Activated CD4-positive, alpha-beta T cell treated with anti-CD3 and anti-CD28 coated beads, Interleukin-2, amount 50 U/mL, for 16 hours (primary cell): Measurements from ENCODE around the gene DSE.
A peak's percentile ranks its signal among the peaks of the same experiment; 100 is the strongest.

Source experiments
- DNase-seq: peaks from one replicate; pipeline ENCODE4 v3.0.0-alpha.2; 2020

DSE gene

DNA sequence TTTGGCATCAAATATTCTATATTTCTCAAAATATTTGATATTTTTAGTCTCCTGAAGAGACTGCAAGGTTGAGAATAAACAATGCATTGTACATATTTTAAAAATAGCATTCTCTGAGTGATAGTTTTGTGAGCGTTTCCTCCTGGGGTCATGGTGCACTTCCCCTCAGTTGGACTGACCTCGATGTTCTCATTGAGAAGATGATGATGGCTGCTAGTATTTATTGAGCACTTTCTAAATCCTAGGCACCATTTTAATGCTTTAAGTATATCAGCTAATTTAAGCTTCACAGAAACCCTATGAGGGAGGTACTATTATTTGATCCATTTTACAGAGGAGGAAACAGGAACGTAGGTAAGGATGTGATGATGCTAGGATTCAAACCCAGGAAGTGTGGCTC is 18.2 kb downstream of the DSE start:
- no peak for DNase-seq

DNA sequence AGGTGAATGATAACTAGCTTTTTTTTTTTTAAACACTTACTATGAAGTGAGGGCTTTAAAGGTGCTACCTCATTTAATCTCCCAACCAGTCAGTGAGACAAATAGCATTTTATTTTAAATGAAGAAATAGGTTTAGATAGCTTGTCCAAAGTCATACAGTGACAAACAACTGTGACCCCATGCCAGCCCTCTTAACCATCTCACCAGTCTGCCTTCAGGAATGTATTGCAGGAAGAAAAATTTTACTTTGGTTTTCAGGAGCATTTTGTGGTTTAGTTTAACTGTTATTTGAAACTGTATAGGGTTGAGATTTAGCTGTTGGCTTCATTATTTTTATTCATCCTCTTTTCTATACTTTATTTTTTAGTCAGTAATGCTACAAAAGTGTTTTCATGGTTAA is 18.6 kb downstream of the DSE start:
- no peak for DNase-seq

DNA sequence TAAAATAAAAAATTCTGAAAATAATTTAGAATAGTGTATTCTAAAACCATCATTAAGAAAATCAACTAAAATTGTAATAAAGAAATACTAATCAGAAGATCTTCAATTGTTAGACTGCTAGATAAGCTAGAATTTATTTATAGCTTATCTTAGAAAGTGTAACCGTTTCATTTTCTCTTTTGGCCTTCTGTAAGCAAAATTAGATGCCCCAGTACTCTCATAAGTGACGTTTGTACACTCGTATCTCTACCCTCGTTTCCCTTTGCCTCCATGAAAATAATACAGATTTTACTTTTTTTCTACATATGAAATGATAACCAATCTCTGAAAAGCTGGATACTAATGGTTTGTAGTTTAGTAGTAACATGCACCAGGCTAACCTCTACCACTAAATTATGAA is 19.8 kb downstream of the DSE start:
- no peak for DNase-seq

DNA sequence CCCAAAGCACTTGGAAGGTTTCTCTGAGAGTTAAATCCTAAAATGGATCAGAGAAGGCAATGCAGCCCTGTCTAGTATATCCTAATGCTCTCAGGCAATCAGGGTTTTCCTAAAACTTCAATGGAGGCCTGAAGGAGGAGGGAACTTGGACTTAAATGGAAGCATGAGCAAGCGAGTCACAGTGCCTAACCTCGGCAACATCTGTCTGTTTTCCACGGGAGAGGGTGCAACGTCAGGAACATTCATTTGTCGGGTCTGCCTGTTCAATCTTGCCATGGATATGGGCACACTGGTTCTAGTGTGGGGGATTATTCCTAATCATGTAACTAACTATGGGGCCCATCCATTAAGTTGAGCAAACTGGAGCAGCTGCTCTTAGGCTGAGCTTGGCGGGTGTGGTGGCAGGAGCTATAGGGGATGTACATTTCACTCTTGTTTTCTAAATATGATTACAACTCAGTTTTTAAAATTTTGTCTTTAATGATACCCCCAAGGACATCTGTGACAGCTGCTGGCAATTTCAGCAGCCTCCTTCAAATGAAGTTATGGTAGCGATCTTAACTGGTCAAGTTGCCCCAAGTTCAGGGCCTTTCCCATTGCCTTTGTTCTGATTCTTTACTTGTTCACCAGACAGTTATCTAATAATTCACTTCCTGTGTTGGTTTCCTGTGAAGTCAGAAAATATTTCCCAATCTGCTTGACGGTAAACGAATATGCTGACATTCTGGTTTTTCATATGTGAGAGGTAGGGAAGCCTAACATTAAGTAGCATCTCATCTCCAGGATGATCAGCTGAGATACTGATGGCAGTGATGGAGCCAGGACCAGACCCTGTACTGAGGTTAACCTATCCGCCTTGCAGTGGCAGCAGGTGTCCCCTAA is 21.6 kb downstream of the DSE start:
- DNase-seq: peak; percentile 60

DNA sequence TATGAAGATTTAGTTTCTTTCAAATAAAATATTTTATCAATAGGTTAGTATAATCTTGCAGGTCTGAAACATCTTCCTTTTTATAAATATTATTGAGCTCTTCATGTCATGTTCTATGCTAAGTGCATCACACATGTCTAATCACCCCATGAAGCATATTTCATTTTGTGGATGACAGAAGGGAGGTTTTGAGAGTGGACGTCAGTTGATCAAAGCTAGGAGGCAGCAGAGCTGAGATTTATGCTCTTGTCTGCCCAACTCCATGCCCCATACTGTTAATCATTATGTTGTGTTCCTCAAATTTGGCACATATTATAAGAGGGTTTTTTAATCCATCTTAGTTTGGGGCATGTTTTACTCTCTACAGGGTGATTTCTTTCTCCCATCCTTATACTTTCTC is 22.7 kb downstream of the DSE start:
- no peak for DNase-seq

DNA sequence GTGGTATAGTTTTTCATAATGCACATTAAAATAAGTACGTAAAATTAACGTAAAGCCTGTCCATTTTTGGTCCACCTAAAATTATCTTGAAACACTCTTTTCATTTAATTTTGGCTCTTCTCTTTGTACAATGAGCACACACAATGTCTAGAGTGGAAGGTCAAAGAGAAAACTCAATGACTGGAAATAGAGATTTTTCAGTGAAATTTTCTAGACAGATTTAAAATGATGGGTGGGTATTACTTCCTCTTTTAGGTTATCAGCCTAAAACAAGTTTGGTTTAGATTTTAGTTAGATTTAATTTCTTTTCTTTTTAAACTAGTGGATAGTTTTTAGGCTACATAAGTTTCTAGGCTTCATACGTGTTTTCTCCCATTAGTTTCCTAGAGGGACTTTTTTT is 24.9 kb downstream of the DSE start:
- DNase-seq: no peak

DNA sequence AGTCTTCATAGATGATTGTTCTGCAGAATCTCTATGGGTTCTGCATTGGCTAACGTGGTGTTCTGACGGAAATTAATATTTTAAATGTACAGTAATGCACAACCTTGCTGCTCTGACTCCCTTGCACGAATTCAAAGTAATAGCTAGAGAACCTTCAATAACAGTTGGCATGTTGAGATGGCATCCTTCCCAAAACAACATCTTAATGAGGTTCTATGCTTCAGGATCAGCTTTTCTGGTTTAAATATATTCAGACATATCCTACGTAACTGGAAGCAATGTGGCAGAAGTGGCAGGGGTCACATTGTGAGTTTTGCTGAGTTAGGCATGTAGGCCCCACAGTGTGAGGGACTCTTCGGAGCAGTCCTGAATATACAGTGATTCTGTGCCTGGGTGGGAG is 25.7 kb downstream of the DSE start:
- no peak for DNase-seq

DNA sequence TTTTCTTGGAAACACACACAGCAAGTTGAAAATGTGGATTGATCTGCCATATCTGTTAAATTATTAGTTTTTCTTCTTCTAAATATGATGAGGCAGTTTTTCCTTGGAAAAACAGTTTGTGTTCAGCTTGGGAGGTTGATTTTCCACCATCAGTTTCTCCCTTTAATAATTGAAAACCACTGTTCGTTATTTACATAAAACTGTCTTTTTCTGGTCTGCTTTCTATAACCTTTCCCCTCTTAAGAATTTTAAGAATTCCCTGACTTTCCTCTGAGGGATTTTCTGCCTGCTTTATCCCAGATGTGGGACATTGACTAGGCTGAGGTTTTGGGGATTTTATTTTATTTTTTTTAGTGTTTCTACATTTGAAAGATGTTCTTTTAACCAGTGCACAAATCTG is 27.2 kb downstream of the DSE start:
- no peak for DNase-seq

- no peak for DNase-seq
Measured at GRCh38 chr6:116398316-116399010, 27.7 kb downstream of the DSE start.

- DNase-seq: no peak
Measured at GRCh38 chr6:116399287-116399686, 28.5 kb downstream of the DSE start.

DNA sequence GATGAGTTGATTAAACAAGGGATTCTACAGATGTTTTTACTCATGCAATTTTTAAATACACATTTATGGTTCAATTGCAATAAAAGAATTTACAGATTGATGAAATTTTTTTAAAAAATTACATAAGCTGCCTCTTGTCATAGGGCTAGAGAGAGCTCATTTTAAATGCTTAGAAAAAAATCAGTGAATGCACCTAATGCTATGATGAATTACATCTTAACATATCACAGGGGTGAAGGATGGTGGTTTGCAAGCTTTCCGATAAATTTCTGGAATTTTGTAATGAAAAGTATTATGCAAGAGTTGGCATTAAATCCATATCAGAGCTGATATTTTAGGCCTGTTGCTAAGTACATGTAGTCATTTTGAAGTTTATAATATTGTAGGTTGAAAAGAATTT is 29.6 kb downstream of the DSE start:
- no peak for DNase-seq

DNA sequence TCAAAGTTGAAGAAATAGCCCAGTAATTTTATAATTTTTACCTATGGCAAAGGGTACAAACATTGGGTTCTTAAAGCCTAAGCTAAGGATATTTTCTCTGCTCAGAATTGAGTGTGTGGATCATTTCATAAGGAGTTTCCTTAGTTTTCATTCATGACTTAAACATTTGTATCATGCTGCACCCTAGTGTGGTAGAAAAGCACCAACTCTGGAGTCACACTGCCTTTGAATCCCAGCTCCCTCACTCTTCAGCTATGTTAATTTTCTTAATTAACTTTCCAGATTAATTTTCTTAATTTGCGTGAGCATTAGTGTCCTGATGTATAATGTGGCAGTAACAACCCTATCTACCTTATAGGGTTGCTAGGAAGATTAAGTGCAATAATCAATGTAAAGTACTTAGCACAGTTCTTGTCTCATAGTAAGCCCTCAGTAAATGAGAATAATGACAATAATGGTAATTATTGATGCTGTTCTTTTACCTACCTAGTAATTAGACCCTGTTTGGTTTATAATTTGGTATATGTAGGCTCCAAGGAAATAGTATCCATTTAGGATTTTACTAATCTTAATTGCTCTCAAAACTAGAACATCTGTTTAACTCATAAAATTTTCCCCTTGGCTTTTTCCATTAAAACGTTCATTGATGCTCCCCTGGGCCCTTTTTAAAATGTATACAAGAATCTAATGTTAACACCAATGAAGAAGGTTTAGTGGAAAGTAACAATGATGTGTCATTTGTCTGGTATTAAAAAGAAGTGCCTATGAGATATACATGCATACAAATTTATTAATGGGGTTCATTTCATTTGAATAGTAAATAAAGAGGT is 31.6 kb downstream of the DSE start:
- DNase-seq: no peak

DNA sequence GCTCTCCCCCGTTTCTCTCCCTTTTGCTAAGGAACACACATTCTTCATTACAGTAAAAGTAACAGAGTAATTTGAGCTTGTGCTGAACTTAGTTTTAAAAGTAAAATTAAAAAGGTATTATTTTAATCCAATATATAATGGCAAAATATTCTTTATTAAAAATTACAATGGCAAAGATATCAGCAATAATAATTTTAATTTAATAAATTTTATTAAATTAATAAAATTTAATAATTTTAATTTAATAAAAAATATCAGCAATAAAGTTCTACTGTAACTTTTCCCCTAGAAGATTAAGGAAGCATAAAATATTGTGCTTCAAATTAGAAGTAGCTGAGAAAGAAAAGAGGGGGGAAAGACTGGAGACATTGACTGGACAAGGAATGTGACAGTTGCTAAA is 32.5 kb downstream of the DSE start:
- no peak for DNase-seq

DNA sequence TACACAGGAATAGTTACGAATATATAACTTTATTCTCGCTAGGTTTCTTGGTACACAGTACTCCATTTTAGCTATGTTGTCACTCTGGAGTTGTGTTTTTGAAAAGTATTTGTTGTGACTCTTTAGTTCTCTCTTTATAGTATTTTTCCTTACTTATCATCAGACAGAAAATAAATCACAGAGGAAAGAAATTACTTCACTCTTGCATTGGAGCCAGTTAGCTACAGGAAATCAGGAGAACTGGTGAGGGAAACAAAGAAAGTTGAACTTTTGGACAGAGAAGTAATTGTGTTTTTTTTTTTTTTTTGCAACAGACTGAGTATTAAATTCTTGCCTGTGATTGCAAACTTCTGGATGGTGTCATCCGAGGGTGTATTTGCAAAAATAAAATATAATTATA is 33.9 kb downstream of the DSE start:
- DNase-seq: no peak

DNA sequence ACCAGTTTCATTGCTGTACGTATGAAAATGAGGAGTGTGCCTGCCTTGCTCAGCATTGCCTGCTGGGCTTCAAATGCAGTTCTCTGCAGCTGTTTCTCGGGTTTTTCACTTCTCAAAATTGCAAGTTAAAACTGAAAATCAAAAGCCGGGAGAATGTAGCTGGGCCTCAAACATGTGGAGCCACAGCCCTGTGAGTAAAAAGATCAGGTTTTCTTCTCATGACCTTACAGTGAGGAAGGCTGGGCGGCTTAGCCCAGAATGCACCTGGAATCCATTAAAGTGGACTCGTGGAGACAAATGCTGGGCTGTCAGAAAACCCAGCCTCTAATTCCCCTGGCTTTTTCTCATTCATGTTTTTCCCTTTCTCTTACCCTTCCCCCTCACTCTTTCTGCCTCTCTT is 34.4 kb downstream of the DSE start:
- no peak for DNase-seq

DNA sequence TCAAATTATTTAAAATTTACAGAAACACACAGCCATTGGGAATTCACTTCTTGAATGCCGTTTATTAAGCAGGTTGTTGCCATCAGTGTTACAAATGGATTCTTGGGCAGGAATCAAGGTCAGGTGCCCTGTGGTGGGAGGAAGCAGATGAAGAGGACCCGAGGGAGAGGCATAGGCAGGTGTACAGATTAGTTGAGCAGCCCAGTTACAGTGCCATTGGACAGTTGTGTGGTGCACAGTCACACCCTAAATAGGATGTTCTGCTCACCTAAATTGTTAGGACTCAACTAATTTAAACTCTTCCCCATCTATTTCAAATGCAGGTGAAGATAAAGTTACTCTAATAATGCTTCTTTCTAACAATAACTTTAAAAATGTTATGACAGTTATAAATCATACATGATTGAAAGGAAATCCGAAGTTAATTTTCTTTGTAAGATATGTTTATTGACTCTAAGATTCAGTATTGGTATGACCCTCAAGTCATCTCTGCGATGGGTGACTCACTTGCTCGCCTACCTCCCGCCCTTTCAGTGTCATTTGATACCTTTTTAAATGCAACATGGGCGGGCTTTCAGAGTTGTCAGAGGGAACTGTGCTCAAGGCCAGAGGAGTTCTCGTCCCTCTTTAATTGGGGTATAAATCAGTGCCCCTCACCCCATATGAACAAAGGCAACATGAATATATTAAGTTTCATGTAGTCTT is 35.1 kb downstream of the DSE start:
- no peak for DNase-seq

GRCh38 chr6:116406678-116407345 is 36.1 kb downstream of the DSE start:
- DNase-seq: no peak

GRCh38 chr6:116408491-116408890 is 37.7 kb downstream of the DSE start:
- DNase-seq: no peak

DNA sequence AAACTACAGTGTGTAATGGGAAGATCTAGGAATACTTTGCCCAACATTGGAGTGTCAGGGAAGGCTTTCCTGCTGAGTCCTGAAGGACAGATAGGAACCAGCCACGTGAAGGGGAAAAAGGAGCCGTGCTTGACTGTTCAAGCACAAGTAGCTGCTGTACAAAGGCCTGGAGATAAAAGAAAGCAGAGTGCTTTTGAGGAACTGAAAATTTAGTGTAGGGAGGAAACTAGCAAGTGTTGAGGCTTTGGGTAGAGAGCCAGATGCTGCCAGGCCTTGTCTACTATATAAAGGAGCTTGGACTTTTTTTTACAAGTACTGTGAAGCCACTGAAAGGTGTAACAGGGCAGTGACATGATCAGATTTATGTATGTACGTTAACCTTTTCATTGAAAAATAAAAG is 39.0 kb downstream of the DSE start:
- DNase-seq: no peak

GRCh38 chr6:116411284-116411623 is 40.5 kb downstream of the DSE start:
- no peak for DNase-seq

DNA sequence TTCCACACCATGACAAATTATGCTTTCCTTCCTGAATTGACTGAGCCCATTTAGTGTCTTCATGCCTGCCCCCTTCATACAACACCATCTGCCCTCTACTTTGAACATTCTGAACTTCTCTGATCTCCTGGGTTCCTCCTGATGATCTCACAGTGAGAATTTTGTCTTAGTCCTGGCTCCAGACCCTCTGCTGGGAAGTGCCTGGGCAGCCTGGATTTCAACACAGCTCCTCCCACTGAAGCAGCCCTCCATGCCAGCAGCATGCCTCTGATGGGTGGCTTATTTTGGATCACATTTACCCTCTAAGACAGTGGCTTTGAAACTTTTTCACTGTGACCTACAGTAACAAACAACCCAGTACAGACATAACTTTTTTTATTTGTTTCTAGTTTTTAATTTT is 41.5 kb downstream of the DSE start:
- no peak for DNase-seq

GRCh38 chr6:116413357-116413756 is 42.6 kb downstream of the DSE start:
- DNase-seq: no peak

GRCh38 chr6:116417661-116418060 is 46.9 kb downstream of the DSE start:
- DNase-seq: no peak
